HG02852 (cell line): ENCODE results near the gene SEPTIN2.
"Not testable (repeated sequence)": the region's sequence is repeated elsewhere in the genome, so short reads cannot be mapped to it uniquely, and the experiment has no call there.

Experiments
- ATAC-seq: cut with Tn5 transposase; IDR thresholded peaks from one replicate; pipeline ENCODE4 v1.9.1; 2021; ENCODE audit warnings: mild to moderate bottlenecking, moderate library complexity; ENCODE audit not compliant: unreplicated experiment

The SEPTIN2 gene

GRCh38 chr2:241286348-241287090, 29.2 kb upstream of the SEPTIN2 start:
- no peak for ATAC-seq

DNA sequence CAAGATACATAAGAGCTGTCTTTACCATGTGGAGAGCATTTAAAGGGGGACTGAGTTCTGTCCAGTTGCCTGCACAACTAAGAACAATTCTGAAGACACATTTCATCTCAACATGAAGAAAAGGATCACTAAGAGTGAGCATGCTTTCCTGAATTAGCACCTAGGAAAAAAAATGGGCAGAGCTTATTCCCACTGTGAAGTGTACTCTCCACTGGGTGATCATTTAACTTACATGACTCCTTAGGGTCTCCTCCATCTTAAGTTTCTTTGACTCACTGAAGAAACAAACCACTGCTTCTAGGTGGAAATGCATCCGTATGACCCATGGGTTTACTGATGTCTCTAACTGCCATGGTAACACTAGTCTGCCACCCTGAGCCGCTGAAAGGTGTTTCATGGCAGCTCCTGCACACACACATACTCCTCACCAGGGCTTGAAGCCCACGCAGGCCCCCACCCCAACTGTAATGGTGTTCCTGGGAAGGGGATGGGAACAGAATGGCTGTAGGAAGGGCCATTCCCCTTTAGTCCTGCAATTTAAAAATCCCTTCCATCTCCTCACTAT, 27.3 kb upstream of the SEPTIN2 start:
- ATAC-seq: no peak

DNA sequence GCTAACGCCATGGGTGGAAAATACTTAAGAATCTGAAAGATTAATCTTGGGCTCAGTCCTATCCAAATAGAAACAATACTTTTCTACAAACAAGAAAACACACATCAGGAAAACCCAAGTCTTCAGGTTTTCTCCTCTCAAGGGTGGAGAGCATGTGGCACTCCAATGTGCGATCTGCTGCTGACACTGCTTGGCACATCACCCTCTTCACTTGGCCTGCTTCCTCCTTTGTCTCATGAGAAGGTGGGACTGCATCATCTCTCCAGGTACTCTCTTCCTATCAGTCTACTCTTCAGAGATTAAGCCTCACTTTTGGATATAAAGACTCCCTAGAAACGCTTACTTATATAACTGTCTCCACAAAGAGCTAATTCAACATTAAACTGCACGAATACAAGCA, 26.7 kb upstream of the SEPTIN2 start:
- ATAC-seq: no peak

GRCh38 chr2:241289597-241289996, 26.1 kb upstream of the SEPTIN2 start:
- ATAC-seq: no peak

DNA sequence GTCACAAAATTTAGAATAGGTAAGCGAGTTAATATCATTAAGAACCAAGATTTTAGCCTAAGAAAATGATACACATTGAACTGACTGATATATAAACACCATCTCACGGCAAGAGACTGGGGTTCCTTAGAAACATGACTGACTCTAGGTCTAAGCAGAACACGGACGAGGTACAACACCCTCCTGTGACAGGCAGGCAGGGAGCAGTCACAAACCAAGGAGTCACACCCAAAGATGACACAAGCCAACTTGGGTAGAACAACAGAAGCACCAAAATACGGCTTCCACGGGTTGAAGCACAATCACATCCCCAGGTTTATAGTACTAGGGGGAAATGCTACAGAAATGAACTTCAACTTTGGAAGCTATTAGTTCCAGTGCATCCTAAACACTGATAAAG, 24.6 kb upstream of the SEPTIN2 start:
- ATAC-seq: no peak

- no peak for ATAC-seq
Observed at GRCh38 chr2:241291977-241292376, 23.7 kb upstream of the SEPTIN2 start.

GRCh38 chr2:241293378-241293797, 22.3 kb upstream of the SEPTIN2 start:
- ATAC-seq: not testable (repeated sequence)

DNA sequence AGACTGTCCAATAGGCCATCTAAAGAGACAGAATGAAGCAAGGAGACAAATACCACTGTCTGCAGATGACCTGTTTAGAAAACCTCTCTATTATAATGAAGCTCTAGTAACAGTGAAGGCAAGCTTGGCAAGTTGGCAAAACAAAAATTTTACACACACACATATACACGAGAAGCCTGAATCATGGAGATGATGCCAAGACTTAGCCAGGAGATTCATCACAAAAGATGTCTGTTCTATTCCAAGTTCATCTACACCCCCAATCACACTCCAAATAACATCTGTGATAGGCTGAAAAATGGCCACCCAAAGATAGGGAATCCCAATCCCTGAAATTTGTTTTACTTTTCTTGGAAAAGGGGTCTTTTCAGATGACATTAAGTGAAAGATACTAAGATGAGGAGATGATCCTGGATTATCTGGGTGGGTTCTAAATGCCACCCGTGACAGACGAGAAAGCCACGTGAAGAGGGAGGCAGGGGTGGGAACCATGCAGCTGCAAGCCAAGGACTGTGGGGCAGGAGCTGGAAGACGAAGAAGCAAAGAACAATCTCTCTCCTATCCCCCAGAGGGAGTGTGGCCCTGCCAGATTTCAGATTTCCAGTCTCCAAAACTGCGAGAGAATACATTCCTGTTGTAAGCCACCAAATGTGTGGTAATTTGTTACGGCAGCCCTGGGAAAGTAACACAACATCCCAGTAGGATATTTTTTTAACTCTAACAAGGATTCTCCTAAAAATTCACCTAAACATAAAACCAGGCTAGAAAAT, 20.2 kb upstream of the SEPTIN2 start:
- ATAC-seq: no peak

GRCh38 chr2:241296767-241297166, 19.0 kb upstream of the SEPTIN2 start:
- ATAC-seq: no peak

- no peak for ATAC-seq
Observed at GRCh38 chr2:241298673-241299072, 17.1 kb upstream of the SEPTIN2 start.

- no peak for ATAC-seq
Observed at GRCh38 chr2:241300000-241300399, 15.7 kb upstream of the SEPTIN2 start.

DNA sequence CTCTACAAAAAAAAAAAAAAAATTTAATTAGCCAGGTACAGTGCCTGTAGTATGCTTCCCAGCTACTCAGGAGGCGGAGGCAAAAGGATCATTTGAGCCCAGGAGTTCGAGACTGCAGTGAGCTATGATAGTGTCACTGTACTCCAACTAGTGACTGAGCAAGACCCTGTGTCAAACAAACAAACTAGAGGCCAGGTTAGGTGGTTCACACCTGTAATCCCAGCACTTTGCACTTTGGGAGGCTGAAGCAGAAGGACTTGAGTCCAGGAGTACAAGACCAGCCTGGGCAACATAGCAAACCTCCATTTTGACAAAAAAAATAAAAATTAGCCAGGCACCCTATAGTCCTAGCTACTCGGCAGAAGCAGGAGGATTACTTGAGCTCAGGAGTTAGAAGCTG, 13.6 kb upstream of the SEPTIN2 start:
- no peak for ATAC-seq

DNA sequence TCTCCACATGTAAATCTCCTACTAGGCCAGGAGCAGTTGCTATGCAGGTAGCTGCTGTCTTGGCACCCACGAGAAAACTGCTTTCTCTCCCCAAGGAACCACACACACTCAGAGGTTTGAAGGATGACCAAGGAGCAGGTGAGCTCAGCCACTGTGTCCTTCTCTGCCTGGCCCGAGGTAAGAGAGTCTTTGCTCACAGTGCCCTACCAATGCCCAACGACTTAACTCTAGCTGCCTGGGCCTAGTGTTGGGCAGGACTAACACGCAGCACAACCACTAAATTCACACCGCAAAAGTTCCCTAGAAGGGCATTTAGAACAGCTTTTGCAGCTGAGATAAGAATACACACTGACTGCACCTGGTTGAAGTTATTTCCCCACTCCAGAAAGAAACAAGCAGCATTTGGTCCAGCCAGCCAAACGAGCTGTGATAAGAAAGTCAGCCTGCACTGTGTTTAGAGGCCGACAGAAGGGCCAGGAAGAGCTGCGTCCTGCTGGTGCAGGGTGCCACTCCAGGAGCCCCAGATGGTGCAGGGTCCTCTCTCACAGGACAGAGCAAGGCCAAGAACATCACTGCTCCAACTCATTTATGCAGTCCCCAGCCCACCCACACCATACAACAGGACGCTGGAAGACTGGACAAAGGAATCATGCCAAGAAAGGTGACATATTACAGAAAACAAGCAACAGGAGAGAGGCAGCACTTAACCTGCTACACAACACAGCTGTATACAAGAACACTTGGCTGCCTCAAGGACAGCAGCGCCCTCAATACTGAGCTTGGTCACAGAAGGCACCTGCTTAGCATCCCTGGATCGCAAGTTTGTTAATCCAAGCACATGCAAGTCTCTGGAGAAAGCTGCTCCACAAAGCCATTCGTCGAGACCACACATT, 12.7 kb upstream of the SEPTIN2 start:
- no peak for ATAC-seq

DNA sequence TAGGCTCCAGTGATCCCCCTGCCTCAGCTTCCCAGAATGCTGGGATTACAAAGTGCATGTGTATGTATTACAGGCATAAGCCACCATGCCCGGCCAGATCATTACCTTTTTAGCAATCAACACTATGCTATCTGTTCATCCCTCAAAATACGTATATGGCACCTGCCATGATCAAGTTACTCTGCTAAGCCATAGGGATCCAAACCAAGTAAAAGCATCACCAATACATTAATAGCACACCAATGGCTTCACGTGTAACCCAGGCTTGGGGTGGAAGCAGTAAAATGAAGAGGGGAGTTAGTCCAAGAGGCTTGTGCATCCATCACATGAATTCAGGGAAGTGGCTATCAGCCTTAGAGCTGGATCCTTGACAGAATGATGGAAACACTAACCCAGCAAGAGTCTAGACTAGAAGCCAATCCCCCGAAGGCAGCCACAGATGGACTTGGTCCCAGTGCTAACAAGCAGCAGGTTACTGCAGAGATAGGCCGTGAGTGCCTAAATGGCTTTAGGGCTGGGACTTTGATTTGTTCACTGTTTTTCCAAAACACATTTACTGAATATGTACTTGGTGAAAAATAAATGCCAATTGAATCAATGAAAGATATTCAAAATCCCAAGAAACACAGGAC, 11.6 kb upstream of the SEPTIN2 start:
- no peak for ATAC-seq

GRCh38 chr2:241307055-241307454, 8.7 kb upstream of the SEPTIN2 start:
- ATAC-seq: no peak

DNA sequence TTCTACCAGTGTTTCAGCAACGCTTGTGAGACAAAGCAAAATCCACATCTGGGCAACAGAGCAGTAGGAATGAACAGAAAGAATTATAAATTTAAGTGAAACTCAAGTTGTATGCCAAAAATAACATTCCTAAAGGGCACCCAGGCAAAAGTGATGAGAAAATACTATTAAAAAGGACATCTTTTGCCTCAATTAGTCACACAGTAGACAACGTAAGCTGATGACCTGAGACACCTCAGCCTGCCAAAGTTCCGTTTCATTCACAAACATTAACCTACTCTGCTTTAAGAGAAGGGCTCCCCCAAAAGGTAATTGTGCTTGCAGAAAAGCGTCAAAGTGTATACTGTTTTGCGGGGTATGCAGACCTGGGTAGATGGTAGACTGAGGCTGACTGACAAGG, 7.5 kb upstream of the SEPTIN2 start:
- ATAC-seq: no peak

GRCh38 chr2:241308832-241309500, 6.8 kb upstream of the SEPTIN2 start:
- no peak for ATAC-seq

DNA sequence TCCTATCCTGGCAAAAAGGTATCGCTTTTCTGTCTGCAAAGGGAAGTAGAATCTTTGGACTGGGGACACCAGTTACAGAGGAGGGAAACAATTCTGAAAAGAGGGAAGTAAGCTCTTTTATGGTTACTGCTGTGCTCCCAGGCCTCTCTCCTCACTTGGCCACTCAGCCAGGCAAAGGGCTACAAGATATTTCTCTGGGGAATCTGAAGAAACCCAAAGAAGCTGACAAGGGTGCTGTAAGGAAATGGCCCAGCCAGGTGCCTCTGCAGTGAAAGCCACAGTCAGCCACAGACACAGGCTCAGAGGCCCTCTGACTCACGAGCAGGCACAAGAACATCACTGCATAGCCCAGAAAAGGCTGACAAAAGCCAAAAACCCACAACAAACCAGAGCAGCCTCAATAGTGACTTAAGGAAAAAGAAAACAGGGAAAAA, 6.0 kb upstream of the SEPTIN2 start:
- ATAC-seq: peak; percentile 44

DNA sequence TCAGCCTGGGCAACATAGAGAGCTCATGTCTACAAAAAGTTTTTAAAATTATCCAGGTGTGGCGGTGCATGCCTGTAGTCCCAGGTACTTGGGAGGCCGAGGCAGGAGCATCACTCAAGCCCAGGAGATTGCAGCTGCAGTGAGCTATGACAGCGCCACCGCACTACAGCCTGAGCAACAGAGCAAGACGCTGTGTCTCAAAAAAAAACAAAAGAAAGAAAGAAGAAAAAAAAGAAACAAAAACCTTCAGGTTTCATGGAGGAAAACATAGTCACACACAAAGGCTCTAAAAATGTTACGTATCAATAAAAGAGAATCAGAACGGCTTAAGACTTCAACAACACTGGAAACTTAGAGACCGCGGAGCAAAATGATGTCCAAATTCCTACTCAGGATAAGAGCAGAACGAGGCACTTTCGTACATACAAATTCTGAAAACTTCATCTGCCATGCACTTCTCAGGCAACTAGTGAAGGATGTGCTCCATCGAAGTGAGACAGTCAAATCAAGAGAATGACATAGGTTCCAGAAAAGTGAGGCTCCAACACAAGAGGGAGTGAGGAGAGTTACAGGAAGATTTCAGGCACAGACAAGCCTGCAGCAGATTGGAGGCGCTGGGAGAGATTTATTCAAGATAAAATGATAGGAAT, 4.7 kb upstream of the SEPTIN2 start:
- no peak for ATAC-seq
